IMR-90 (cell line): ENCODE measurements around the gene DNASE1L1. TPM values are rescaled to one million over a fixed set of nuclear protein-coding genes. Genes with fewer than 3 reads are reported as not detected.

ENCODE experiments used
- BHLHE40 ChIP-seq: fragments of 150-350 bp; IDR thresholded peaks from 2 replicates; pipeline ENCODE4 v1.6.1; 2016; ENCODE audit warnings: mild to moderate bottlenecking, low read depth, low read length
- USF2 ChIP-seq: fragments of 150-350 bp; IDR thresholded peaks from 2 replicates; pipeline ENCODE4 v1.6.1; 2017; ENCODE audit warnings: mild to moderate bottlenecking, antibody characterized with exemption, low read length, low read depth
- polyA plus RNA-seq, 3 experiments: library from polyadenylated mRNA; depleted of rRNA; stranded (reverse); fragments of >200 nt; gene quantifications; 2 replicates each; pipeline ENCODE4 v1.2.3, GENCODE V29; 2012; ENCODE audit warnings: low replicate concordance in 1 of 3
- total RNA-seq: library from RNA; depleted of rRNA; stranded (reverse); fragments of >200 nt; gene quantifications from 2 replicates; pipeline ENCODE4 v1.2.3, GENCODE V29; 2012

DNASE1L1 gene
- total and polyA plus RNA-seq, 2 of the 4 experiments (the other 2 are of a cell fraction), result 51.4 to 55.5 TPM

- no peak for TF ChIP-seq USF2
- peak; percentile 76; the same call in 1 of the 2 replicates for TF ChIP-seq BHLHE40
These were observed 30.1 kb downstream of the DNASE1L1 start, which contains the start of gene EMD (continued) for GRCh38 chrX:154378799-154379568.
